Measurements from ENCODE around the gene SLC43A1. TPM values are rescaled to one million over a fixed set of nuclear protein-coding genes. Genes with fewer than 3 reads are reported as not detected.

The SLC43A1 gene
- total and polyA plus RNA-seq, 7 donors, result 0.92 to 32.4 (median 19.1) TPM

DNA sequence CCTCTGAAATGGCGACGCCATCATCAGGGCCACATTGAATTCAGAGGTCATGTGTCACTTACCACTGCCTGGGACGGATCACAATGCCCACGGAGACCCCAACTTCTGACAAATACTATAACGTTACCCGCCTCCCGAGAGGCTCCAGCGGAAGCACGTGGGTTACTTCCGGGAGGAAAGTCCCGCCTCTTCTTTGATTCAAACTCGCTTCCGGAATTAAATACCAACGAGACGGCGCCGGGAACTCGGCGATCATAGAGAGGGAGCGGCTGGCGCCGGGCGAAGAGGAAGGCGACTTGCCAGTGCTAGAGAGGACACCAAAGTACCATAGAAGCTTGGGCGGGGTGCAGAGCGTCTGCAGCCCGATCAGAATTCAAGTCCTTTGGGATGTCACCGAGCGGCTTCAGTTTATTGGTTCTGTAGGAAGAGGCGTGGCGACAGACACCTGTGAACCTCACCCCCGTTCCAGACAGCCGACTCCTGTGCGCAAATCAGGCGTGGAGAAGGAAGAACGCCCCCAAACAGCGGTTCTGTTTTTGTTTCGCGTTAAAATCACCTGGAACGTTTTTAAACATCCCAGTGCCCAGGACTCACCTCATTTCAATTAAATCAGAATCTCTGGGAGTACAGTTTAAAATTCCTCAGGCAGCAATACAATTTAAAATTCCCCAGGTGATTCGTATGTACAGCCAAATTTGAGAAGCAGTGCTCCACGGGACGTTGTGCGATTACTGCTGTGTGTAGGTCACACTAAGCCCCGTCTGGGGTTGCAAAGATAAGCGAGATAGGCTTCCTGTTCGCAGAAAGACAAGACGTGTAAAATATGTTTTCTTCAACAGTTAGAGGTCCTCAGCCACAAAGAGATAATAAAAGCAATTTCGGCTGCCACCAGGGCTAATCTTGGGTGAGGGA lies 15.3 kb upstream of the SLC43A1 start, which contains the start of gene TIMM10:
TIMM10 (minus strand) TSS at position 159 of the 912 bp plus-strand sequence. CDS start 565 bp downstream, outside the sequence.
- Histone ChIP-seq H3K4me3 (peak within 1 kb of the TSS; percentile 55 to 78 (median 60)), H3K27me3 (no peaks in the 10 kb centered on the region), H3K9me3 (no peaks in the 10 kb centered on the region), H3K36me3 (peaks cover 0 to 6% (median 2%) of the 10 kb centered on the region in 4 donors), H3K4me1 (peaks cover 0 to 18% (median 11%) of the 10 kb centered on the region in 4 donors), H3K27ac (peak within 1 kb of the TSS; percentile 61 to 78 (median 70))
- TF ChIP-seq POLR2AphosphoS5 (IDR thresholded peaks at IDR 0.05) (peak; percentile 36 to 84 (median 60)), EP300 (IDR thresholded peaks at IDR 0.05) (no peak), POLR2A (IDR thresholded peaks at IDR 0.05) (peak in 1 of 2 donors; percentile 37)
- WGBS, 2 donors, result 0% methylated on average over 49 of the region's 49 CpGs
- peak; percentile 98 for DNase-seq
- intact Hi-C loops (cut with DNase I), result loop anchor here (1.0 to 2.0 kb wide), 2 partner anchors 68 to 74 kb away; no protein-coding TSS in a partner anchor

DNA sequence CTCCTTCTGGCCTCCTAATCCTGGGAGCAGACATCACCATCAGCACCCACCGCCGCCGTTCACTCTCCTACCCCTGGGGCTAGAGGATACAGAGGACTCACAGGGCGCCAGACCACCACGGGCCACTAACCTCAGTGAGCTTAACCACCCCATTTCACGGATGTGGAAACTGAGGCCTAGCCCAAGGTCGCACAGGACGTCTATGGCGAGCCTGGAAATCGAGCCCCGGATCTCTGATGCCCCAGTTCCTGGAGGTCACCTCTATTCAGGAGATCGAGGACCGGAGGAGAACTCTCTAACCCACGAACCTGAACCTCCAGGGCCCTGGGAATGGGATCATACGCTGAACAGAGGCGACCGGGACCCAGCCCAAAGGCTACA lies 14.7 kb upstream of the SLC43A1 start:
- intact Hi-C loops (cut with DNase I), result loop anchor here (1.0 to 2.0 kb wide), 2 partner anchors 69 to 73 kb away; no protein-coding TSS in a partner anchor
- no peaks in the 10 kb centered on the region for H3K27me3 ChIP-seq
- 1 to 2% methylated on average over 17 of the region's 17 CpGs for WGBS, 2 donors
- H3K27ac ChIP-seq, result peak overlapping the region; percentile 61 to 78 (median 70)
- H3K4me3 ChIP-seq, result peak overlapping the region; percentile 55 to 78 (median 60)
- DNase-seq, result no peak
- TF ChIP-seq EP300 (IDR thresholded peaks at IDR 0.05) (no peak), POLR2A (IDR thresholded peaks at IDR 0.05) (no peak), POLR2AphosphoS5 (IDR thresholded peaks at IDR 0.05) (no peak), CTCF (IDR thresholded peaks at IDR 0.05) (no peak)
- peaks cover 0 to 18% (median 11%) of the 10 kb centered on the region in 4 donors for H3K4me1 ChIP-seq
- no peaks in the 10 kb centered on the region for H3K9me3 ChIP-seq
- peaks cover 0 to 6% (median 2%) of the 10 kb centered on the region in 4 donors for H3K36me3 ChIP-seq

- Histone ChIP-seq H3K27ac (no peak overlapping the region), H3K27me3 (no peaks in the 10 kb centered on the region), H3K4me1 (peaks cover 0 to 18% (median 11%) of the 10 kb centered on the region in 4 donors), H3K36me3 (peaks cover 0 to 6% (median 2%) of the 10 kb centered on the region in 4 donors), H3K9me3 (no peaks in the 10 kb centered on the region), H3K4me3 (no peak overlapping the region)
- TF ChIP-seq POLR2A (IDR thresholded peaks at IDR 0.05), result no peak
- no peak for TF ChIP-seq EP300 (IDR thresholded peaks at IDR 0.05)
- TF ChIP-seq CTCF (IDR thresholded peaks at IDR 0.05), result no peak
- TF ChIP-seq POLR2AphosphoS5 (IDR thresholded peaks at IDR 0.05), result no peak
- DNase-seq, result no peak
- intact Hi-C loops (cut with DNase I), result loop anchor here (2.0 kb wide), 1 partner anchor 28 kb away; no protein-coding TSS in a partner anchor
These were observed 13.5 kb upstream of the SLC43A1 start for GRCh38 chr11:57529012-57529411.

DNA sequence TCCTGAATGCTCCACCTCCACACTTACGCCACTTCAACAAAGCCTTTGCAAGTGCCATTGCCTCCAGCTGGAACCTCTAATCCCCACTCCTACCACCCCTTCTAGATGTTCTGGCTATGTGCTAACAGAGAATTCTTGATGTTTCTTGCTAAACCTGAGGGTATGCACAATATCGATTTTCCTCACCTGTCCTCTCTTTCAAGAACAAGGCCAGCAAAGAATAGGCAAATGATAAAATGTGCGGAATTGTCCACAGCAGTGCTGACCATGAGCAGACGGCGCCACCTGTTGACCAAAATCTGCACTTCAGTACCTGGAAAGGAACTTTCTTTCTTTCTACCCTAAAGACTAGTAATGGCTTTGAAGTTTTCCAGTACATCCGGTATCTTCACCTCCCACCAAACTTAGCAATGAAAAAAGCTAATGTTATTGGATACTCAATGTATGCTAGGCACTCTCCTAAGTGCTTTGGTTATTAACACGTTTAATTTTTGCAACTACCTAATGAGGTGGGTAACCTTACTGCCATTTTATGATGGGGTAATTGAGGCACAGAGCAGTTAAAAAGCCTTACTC lies 11.6 kb upstream of the SLC43A1 start:
- TF ChIP-seq CTCF (IDR thresholded peaks at IDR 0.05), result peak; percentile 75 to 93 (median 90)
- no peak for TF ChIP-seq POLR2A (IDR thresholded peaks at IDR 0.05)
- Histone ChIP-seq H3K27ac (no peak overlapping the region), H3K36me3 (peaks cover 0 to 6% (median 2%) of the 10 kb centered on the region in 4 donors), H3K4me3 (no peak overlapping the region), H3K27me3 (no peaks in the 10 kb centered on the region), H3K9me3 (no peaks in the 10 kb centered on the region), H3K4me1 (peaks cover 0 to 18% (median 11%) of the 10 kb centered on the region in 4 donors)
- intact Hi-C loops (cut with DNase I), result loop anchor here (1.0 to 2.0 kb wide), 2 partner anchors 34 to 182 kb away; no protein-coding TSS in a partner anchor
- DNase-seq, result peak; percentile 81
- 19 to 21% methylated on average over 7 of the region's 7 CpGs for WGBS, 2 donors

GRCh38 chr11:57523419-57523818 lies 7.9 kb upstream of the SLC43A1 start:
- intact Hi-C loops (cut with DNase I), result no loop called here
- Histone ChIP-seq H3K36me3 (peaks cover 0 to 1% (median under 1%) of the 10 kb centered on the region in 4 donors), H3K4me3 (no peak overlapping the region), H3K9me3 (no peaks in the 10 kb centered on the region), H3K4me1 (no peaks in the 10 kb centered on the region), H3K27ac (no peak overlapping the region), H3K27me3 (no peaks in the 10 kb centered on the region)
- TF ChIP-seq CTCF (IDR thresholded peaks at IDR 0.05) (no peak), EP300 (IDR thresholded peaks at IDR 0.05) (no peak), POLR2A (IDR thresholded peaks at IDR 0.05) (no peak), POLR2AphosphoS5 (IDR thresholded peaks at IDR 0.05) (no peak)
- WGBS, 2 donors, result 93% methylated on average over 4 of the region's 4 CpGs
- no peak for DNase-seq

Data from sigmoid colon (tissue), 7 donors.